OCI-LY3 (cell line): ENCODE measurements around the gene PKHD1.

Experiments
- H2AFZ ChIP-seq: fragments of 200-600, 300-600 bp; shearing (Covaris generic); 2 replicates; pipeline ENCODE4 v1.6.0; 2014; ENCODE audit warnings: antibody characterized with exemption, low read depth, low read length
- H3K27ac ChIP-seq: fragments of 200-600, 300-600 bp; sonication (generic); 2 replicates; pipeline ENCODE4 v1.5.1; 2014; ENCODE audit warnings: mild to moderate bottlenecking, low read length, moderate library complexity, mixed read lengths
- H3K27me3 ChIP-seq: fragments of 200-600, 300-600 bp; sonication (generic); 2 replicates; pipeline ENCODE4 v1.6.1; 2014; ENCODE audit warnings: low read depth, low read length, mixed read lengths
- H3K36me3 ChIP-seq: fragments of 200-600, 300-600 bp; sonication (generic); replicated peaks from 2 replicates; pipeline ENCODE3; 2014; ENCODE audit warnings: low read depth, low read length, mixed read lengths
- H3K4me1 ChIP-seq: fragments of 300-600, 200-600 bp; sonication (generic); 2 replicates; pipeline ENCODE4 v1.6.1; 2014; ENCODE audit warnings: low read length, mixed read lengths
- H3K4me2 ChIP-seq: fragments of 200-600, 300-600 bp; sonication (generic); 2 replicates; pipeline ENCODE4 v1.6.1; 2014; ENCODE audit warnings: low read length, mixed read lengths
- H3K4me3 ChIP-seq: fragments of 300-600, 200-600 bp; sonication (generic); 2 replicates; pipeline ENCODE4 v1.5.1; 2014; ENCODE audit warnings: antibody characterized with exemption, mild to moderate bottlenecking, low read length, moderate library complexity
- H3K79me2 ChIP-seq: fragments of 300-600, 200-600 bp; shearing (Covaris generic); 2 replicates; pipeline ENCODE4 v1.6.1; 2014; ENCODE audit warnings: mild to moderate bottlenecking, low read length, mixed read lengths
- H3K9ac ChIP-seq: fragments of 300-600, 200-600 bp; shearing (Covaris generic); 2 replicates; pipeline ENCODE4 v1.6.0; 2014; ENCODE audit warnings: mild to moderate bottlenecking, low read length, moderate library complexity
- H3K9me3 ChIP-seq: fragments of 200-600, 300-600 bp; shearing (Covaris generic); 2 replicates; pipeline ENCODE4 v1.6.1; 2014; ENCODE audit warnings: low read length, mixed read lengths; ENCODE audit not compliant: insufficient read depth
- H4K20me1 ChIP-seq: fragments of 200-600, 300-600 bp; sonication (generic); 2 replicates; pipeline ENCODE4 v1.6.1; 2016; ENCODE audit warnings: low read length, mixed read lengths; ENCODE audit not compliant: insufficient read depth
- CTCF ChIP-seq: fragments of 200-600, 300-600 bp; sonication (generic); IDR thresholded peaks from 2 replicates; pipeline ENCODE4 v1.5.1; 2014; ENCODE audit warnings: antibody characterized with exemption, low read length, low read depth
- EZH2phosphoT487 ChIP-seq: fragments of 200-600 bp; shearing (Covaris generic); IDR thresholded peaks from 2 replicates; pipeline ENCODE4 v1.6.1; 2018; ENCODE audit warnings: antibody characterized with exemption, mixed run types, low read depth

Gene PKHD1

GRCh38 chr6:51616243-51616642 is 471.2 kb downstream of the PKHD1 start:
- H2AFZ ChIP-seq: no peak overlapping the region
- no peak overlapping the region for H3K27ac ChIP-seq
- no peak overlapping the region for H3K9ac ChIP-seq
- no peaks in the 10 kb centered on the region for H3K27me3 ChIP-seq
- H3K9me3 ChIP-seq: no peaks in the 10 kb centered on the region
- no peaks in the 10 kb centered on the region for H3K79me2 ChIP-seq
- TF ChIP-seq CTCF (no peak), EZH2phosphoT487 (no peak)
- no peaks in the 10 kb centered on the region for H3K36me3 ChIP-seq
- H3K4me3 ChIP-seq: no peak overlapping the region
- no peaks in the 10 kb centered on the region for H4K20me1 ChIP-seq
- peaks cover 5% of the 10 kb centered on the region; the same call in 1 of the 2 replicates for H3K4me1 ChIP-seq
- no peak overlapping the region for H3K4me2 ChIP-seq

DNA sequence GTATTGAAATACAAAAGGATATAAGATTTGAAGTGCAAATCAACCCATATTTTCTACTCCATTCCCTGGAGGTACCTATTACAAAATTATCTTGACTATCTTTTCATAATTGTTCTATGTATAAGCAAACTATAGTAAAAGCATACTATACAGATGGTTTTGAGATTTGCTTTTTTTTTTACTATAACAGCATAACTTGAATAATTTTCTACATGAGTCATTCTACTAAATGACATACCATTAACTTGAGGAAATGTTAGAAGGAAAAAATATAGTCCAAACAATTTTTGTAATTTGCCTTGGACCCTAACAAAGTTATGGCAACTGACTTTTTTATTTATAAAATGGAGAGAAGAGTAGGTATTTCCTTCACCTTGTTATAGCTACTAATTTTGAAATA is 472.7 kb downstream of the PKHD1 start:
- Histone ChIP-seq H3K4me3 (no peak overlapping the region), H4K20me1 (no peaks in the 10 kb centered on the region), H3K9ac (no peak overlapping the region), H3K79me2 (no peaks in the 10 kb centered on the region), H3K9me3 (no peaks in the 10 kb centered on the region), H3K27me3 (no peaks in the 10 kb centered on the region), H3K4me2 (no peak overlapping the region), H3K27ac (no peak overlapping the region), H3K36me3 (no peaks in the 10 kb centered on the region), H2AFZ (no peak overlapping the region), H3K4me1 (peaks cover 5% of the 10 kb centered on the region; the same call in 1 of the 2 replicates)
- TF ChIP-seq CTCF (no peak), EZH2phosphoT487 (no peak)

GRCh38 chr6:51613558-51613957 is 473.9 kb downstream of the PKHD1 start:
- no peaks in the 10 kb centered on the region for H3K9me3 ChIP-seq
- H3K4me2 ChIP-seq: no peak overlapping the region
- H3K36me3 ChIP-seq: no peaks in the 10 kb centered on the region
- no peaks in the 10 kb centered on the region for H3K4me1 ChIP-seq
- no peaks in the 10 kb centered on the region for H3K27me3 ChIP-seq
- H3K9ac ChIP-seq: no peak overlapping the region
- no peak overlapping the region for H2AFZ ChIP-seq
- no peak for TF ChIP-seq CTCF
- no peak for TF ChIP-seq EZH2phosphoT487
- no peaks in the 10 kb centered on the region for H4K20me1 ChIP-seq
- H3K27ac ChIP-seq: no peak overlapping the region
- H3K4me3 ChIP-seq: no peak overlapping the region
- H3K79me2 ChIP-seq: no peaks in the 10 kb centered on the region

DNA sequence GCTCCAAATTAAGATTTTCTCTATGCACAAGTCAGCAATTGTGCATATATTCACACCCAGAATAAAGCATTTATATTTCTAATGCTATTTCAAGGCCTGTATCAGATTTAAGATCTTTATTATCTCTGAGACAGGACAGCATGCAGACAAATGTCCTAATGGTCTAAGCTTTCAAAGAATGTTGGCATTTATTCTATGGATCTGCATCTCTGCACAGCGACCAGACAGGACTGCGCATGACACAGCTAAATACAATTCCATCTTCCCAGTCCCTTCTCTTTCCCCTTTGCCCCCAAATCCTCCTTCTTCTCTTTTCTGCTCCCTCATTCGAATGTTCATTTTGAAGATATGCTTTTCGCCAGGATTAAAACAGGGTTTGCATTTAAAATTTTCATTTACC is 478.5 kb downstream of the PKHD1 start:
- Histone ChIP-seq H3K79me2 (no peaks in the 10 kb centered on the region), H3K27ac (no peak overlapping the region), H3K4me1 (no peaks in the 10 kb centered on the region), H4K20me1 (no peaks in the 10 kb centered on the region), H3K9me3 (no peaks in the 10 kb centered on the region), H3K36me3 (no peaks in the 10 kb centered on the region), H3K9ac (no peak overlapping the region), H2AFZ (no peak overlapping the region), H3K4me2 (no peak overlapping the region), H3K4me3 (no peak overlapping the region), H3K27me3 (no peaks in the 10 kb centered on the region)
- TF ChIP-seq CTCF (no peak), EZH2phosphoT487 (no peak)
